Raji (cell line): Measurements from ENCODE around the gene ANO5.

Source experiments
- POLR2A ChIP-seq: IDR thresholded peaks from 2 replicates; pipeline ENCODE4 v1.6.1; 2011; ENCODE audit warnings: low read depth, low read length, control low read depth; ENCODE audit not compliant: insufficient read depth

The ANO5 gene

GRCh38 chr11:22192642-22193347 lies at the start of gene ANO5:
Gene ANO5, plus strand, starts transcription at chr11:22193085. Its CDS starts 408 bp downstream, at chr11:22193493.
- TF ChIP-seq POLR2A: no peak

GRCh38 chr11:22151649-22152197 lies 41.2 kb upstream of the ANO5 start:
- no peak for TF ChIP-seq POLR2A

- no peak for TF ChIP-seq POLR2A
These were observed 35.4 kb upstream of the ANO5 start for GRCh38 chr11:22157531-22157930.

DNA sequence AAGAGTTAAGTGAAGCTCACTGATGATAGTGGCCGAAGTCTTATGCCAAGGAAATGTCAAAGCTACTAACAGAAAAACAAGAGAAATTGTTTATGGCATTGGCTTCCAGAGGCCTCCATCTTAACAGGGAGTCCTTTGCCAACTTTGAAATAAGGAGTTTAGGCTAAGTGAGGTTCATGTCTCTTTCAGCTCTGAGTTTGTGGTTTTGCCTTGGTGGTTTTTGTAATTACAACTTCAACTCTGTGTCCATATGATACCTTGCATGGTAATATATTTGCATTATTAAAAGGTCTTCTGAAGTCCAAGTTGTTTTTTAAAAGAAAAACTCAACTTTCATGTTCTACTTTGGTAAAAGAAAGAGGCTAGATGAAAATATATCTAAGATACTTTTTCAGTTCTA lies 31.4 kb upstream of the ANO5 start:
- TF ChIP-seq POLR2A: no peak

DNA sequence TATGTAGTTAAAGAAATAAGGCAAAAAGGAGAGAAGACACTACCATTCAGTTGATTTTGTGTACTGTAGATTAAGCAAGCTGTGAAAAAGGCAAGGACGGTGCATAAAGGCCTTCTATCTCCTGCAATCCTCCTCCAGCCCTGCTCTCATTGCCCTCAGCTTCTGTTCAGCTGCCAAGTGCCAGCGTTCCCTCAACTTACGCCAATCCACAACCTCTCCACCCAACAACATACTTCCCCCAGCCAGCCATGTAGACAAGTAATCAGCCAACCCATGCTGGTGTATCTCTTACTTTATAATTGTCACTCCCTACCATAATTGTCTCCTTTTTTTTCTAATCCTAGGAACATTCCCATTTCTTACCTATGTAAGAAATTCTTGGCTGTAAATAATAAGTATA lies 30.1 kb upstream of the ANO5 start:
- no peak for TF ChIP-seq POLR2A

- no peak for TF ChIP-seq POLR2A
These were observed 29.5 kb upstream of the ANO5 start for GRCh38 chr11:22163394-22163797.

GRCh38 chr11:22165087-22165486 lies 27.8 kb upstream of the ANO5 start:
- TF ChIP-seq POLR2A: no peak

GRCh38 chr11:22165759-22166513 lies 26.9 kb upstream of the ANO5 start:
- no peak for TF ChIP-seq POLR2A

DNA sequence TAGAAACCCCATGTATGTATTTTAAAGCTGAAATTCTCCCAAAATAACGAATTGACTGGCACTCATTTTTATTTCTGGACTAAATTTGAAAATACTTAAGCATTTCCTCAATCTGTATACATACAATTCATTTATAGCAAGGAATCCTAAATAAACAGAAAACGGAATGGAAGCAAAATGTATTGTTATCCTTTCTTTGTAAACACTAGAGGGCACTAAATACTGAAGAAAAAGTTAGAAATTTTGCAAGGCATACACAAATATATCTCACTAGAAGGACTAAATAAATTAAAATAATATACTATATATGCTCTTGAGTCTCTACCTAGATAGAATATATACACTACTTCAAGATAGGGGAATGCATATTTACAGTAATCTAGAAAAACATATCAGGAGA lies 23.1 kb upstream of the ANO5 start:
- no peak for TF ChIP-seq POLR2A

GRCh38 chr11:22173532-22173931 lies 19.4 kb upstream of the ANO5 start:
- TF ChIP-seq POLR2A: no peak

DNA sequence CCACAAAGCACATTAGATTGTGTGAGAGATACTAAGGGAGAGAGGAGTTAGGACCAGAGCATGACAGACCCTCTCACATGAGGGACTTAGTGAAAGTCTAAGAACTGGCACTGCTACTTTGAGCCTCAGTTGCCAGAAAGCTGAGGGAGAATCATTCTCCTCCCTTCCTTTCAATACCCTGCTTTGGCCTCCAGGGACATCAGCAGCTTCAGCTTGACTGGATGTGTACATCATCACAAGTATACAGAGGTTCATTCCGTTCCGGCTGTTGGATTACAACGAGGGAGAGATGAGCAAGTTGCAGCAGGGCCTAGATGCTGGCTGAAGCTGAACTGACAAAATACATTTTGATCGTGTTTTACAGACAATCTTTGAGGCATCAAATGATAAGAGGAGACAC lies 15.7 kb upstream of the ANO5 start:
- TF ChIP-seq POLR2A: no peak

- TF ChIP-seq POLR2A: no peak
These were observed 13.3 kb upstream of the ANO5 start for GRCh38 chr11:22179626-22180025.

DNA sequence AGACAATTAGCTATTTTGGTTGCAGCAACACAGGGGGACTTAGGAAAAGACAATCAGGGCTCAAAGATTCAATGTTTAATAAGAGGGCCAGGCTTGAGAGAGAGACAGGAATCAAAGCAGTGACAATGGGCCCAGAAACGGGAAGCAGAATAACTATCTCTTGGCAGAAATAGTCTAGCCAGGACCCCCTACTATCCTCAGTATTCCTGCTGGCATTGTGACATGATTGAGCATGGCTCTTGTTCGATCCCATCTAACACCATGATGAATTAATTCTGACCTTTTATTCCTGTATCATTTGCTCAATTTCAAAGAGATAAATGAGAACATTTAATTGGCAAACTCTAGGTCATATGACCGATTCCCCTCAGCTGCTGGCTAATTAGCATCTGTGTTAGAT lies 12.8 kb upstream of the ANO5 start:
- no peak for TF ChIP-seq POLR2A

DNA sequence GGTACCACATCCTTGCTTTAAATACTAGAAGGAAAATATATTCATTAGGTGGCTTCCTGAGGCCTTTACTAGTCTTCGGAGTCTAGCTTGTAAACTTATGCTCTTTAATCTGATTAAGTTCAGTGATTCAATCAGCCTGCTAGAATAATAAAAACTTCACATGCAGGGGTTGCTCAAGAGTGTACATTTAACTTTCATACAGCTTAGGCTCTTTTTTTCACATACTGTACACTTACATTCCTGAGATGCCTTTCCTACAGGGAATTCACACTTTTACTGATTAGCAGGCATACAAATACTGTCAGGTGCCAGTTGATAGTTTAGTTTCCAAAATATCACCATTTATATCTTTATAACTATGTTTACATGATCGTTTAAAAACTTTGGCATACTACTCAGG lies 3.2 kb upstream of the ANO5 start:
- TF ChIP-seq POLR2A: no peak

DNA sequence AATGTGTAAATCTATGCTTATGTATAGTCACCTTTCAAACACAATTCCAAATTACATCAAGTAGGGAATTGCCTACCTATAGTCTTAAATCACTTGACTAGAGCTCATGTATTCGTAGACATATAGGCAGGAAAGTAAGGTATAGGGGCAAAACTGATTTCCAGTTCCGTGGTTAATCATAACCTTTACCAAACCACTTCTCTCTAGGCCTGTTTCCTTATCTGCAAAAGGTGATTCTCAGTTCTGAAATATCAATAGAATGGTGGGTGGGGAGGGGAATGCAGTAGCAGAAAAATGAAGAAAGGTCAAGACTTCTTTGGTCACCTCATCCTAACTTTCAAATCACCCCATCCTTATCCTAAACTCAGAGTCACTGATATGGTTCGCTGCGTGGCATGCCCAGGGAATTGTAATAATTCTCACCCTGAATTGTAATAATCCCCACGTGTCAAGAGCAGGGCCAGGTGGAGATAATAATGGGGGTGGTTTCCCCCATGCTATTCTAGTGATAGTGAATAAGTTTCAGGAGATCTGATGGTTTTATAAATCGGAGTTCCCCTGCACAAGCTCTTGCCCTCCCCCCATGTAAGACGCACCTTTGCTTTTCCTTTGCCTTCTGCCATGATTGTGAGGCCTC lies 1.9 kb upstream of the ANO5 start:
- TF ChIP-seq POLR2A: no peak

GRCh38 chr11:22192289-22192641 lies 620 bp upstream of the ANO5 start:
- no peak for TF ChIP-seq POLR2A
